HG02759 (cell line): ENCODE results near the gene KIFBP.
A peak's percentile ranks its signal among the peaks of the same experiment; 100 is the strongest.

Experiments
- ATAC-seq: cut with Tn5 transposase; IDR thresholded peaks from one replicate; pipeline ENCODE4 v1.9.1; 2021; ENCODE audit warnings: mild to moderate bottlenecking, moderate library complexity; ENCODE audit not compliant: unreplicated experiment

KIFBP gene

DNA sequence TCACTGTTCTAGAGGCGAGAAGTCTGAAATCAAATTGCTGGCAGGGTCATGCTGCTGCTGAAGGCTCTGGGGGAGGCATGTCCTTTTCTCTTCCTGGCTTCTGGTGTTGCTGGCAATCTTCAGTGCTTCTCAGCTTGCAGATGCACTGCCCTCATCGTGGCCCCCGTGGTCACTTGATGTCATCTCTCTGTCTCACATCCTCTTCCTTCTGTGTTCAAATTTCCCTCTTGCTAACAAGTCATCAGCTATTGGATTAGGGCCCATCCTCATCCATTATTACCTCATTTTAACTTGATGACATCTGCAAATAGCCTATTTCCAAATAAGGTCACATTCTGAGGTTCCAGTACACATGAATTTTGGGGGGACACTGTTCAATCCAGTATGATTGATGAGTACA is 62.7 kb downstream of the KIFBP start:
- ATAC-seq = no peak

- peak; percentile 35 for ATAC-seq
Observed at GRCh38 chr10:69051710-69052487, 63.3 kb downstream of the KIFBP start.

GRCh38 chr10:69052736-69053135 is 64.1 kb downstream of the KIFBP start:
- ATAC-seq = no peak

GRCh38 chr10:69055241-69055640 is 66.6 kb downstream of the KIFBP start:
- no peak for ATAC-seq

DNA sequence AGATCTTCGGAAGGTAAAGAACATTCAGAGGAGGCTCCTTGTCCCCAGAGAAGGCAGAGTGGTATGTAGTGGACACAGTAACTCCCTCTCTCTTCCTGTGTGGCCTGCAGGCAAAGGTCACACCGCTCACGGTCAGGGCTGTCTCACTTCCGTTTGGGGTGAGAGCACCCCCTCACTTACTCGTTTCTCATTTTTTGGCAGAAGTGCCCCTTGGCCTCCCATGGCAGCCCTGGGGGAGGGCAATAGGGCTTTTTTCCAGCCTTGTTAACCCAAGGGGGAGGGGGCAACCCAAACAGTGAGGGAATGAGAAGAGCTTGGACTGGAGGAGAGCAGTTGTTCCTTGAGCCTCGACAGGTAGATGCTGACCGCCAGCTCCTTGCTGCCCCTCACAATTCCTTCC is 67.5 kb downstream of the KIFBP start:
- no peak for ATAC-seq

DNA sequence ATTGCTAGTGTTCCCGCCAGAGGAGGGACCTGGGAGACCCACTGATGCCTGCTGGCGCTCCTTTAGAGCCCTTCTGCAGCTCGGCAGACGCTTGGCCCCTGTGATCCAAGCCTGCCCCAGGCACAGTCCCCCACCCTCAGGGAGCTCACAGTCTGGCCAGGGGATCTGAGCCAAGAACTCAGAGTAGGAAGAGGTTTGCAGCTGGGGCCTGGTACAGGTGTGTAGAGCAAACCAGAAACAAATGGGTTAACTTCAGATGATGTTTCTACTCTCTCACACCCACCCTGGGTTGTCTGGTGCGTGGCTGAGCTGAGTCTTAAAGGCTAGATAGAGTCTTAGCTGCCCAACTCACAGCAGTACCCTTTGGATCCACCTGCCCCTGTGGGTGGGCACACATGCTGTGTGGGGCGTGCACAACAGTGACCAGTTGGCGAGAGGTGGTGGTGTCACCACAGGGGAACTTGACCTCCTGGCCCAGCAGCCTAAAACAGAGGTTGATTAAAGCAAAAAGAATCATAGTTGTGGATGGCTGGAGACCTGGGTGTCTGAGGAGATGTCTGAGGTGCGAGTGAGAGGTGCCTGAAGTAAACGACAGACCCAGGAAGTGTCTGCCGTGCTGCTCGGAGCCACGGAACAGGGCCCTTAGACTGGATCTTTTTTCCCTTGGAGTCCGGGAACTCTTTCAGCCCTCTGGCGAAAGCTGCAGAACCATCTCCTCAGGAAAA is 68.1 kb downstream of the KIFBP start:
- ATAC-seq = no peak

DNA sequence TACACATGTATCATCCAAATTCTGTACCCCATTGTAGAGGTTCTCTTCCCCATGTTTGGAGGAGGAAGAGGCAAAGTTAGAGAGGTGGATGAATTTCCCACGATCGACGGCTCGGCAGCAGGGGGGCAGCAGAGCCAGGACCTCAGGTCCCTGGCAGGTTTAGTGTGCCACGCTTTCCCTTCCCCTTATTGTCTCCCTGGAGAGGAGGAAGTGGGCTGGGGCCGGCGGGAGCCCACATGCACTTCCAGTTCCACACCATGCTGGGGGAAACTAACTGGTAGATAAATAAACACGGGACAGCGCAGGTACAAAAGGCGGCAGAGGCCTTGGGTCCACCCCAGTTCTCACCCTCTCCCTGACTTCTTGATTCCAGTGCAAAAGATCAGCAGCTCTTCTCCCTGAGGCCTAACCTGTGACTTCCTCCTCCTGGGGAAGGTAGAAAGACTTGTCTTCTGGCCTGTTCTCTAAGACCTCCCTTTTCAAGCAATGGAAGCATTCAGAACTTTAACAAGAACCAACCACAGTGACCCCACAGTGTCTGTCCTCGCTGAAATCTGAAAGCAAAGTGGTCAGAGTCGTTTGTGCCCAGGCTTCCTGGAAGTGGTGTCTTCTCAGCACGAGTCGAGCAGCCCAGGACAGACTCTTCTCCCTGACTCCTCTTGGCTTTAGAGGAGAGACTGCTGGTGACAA is 68.8 kb downstream of the KIFBP start:
- no peak for ATAC-seq

- no peak for ATAC-seq
Observed at GRCh38 chr10:69057951-69058297, 69.3 kb downstream of the KIFBP start.

- ATAC-seq = no peak
Observed at GRCh38 chr10:69060127-69060798, 71.7 kb downstream of the KIFBP start.

DNA sequence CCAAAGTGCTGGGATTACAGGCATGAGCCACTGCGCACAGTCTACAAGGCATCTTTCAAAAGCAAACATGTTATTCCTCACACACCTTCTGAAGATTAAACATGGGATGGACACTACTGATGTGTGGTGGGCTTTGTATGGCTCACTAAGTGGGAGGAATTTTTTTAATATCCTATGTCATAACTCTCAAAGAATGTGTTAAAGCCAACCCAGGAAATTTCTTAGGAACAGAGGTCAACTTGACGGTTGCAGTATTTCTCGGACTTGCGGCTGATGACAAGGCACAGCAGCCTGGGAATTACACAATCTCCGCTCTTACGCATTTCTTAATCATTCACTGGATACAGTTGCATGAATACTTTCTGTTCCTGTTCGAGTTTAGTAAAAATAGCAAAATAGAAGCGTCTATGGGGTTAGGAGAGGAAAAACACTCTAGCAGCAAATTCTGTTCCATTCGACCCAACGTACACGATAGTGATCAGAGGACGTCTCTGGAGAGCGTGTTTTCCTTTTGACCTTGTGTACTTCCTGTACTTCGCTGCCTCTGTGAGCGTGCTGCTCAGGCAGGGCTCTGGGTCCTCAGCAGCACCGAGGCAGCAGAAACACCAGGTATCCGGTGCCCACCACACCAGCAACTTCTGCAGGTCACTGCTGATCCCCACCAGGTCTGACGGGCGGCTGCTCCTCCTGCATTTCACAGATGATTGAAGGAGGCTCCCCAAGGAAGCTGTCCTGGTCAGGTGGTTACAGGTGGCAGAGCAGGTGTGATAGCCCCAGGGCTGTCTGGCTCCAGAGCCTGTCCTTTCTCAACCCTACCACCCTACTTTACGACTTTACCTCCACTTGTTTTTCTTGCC is 72.9 kb downstream of the KIFBP start:
- peak; percentile 54 for ATAC-seq

GRCh38 chr10:69062901-69063300 is 74.3 kb downstream of the KIFBP start:
- ATAC-seq = no peak

DNA sequence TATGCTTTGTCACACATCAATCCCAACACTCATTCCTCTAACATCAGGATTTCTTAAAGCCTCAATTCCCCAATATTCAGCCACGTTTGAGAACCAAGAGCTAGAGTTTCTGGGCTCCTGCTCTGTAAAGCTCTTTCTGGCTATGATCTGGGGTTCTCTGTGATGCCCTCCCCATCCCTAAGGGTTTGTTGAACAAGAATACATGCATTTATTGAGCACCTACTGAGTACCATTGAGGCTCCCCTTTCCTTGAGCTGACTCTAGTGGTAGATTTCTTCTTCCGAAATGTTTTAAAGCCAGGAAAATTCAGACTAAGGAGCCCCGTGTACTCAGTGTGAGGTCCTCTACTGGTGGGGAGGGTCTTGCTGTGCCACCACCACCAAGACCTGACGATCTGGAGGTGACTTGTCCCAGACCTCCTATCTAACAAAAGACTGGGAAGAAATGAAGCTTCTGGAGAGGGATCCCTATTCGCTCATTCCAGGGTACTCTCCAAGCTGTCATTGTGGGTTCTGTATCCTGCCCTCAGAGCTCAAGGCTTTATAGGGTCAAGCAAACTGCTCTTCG is 76.2 kb downstream of the KIFBP start:
- ATAC-seq = no peak

DNA sequence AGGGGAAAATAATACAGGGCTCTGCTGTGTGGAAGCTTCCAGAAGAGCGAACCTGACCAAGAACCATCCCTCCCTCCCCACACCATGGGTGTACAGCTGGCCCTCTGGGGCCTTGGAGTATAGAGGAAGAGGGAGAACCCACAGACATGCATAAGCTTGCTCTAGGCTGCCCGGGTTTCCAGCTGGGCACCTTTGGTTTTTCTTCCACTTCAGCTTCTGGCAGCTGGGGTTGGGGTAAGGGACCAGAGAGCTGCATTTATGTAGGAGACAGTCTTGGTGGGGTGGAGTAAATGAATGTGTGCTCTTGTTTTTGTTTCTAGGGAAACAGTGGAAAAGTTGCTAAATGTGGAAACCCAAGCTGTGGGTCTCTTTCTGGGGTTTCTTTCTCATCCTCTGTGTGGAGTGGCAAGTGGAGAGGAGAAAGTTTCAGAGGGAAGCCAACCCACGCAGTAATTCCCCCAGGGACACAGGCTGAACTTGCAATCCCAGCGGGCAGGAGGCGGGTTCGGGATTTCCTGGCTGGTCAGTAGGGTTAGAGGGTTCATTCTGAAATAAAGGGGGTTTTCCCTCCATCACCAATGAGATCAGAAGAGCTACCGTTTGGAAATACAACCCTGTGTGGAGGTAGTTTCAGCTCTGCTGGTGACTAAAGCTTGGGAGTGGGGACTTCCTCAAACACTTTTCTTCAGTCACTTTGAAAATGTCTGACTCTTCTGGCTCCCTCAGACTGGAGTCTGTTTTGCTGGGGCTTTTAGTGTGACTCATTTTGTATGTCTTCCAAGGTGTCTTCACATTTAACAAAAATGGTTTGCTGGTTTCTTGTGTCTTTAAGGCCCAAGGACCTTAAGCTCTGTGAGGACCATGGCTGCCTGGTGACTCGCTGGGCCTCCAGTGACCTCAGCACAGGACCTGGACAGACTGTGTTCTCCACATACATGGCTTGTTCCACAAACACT is 77.1 kb downstream of the KIFBP start:
- peak; percentile 51 for ATAC-seq
